ENCODE measurements around the gene MEOX1.

- TF ChIP-seq EZH2phosphoT487 (IDR thresholded peaks at IDR 0.05; ENCODE audit: insufficient read depth, low read depth) (no peak), EZH2 (IDR thresholded peaks at IDR 0.05; ENCODE audit: insufficient read depth, poor library complexity, severe bottlenecking) (no peak)
Observed at GRCh38 chr17:43650471-43650870, 11.3 kb downstream of the MEOX1 start.
